ENCODE measurements around the gene WDR4. TPM values are rescaled to one million over a fixed set of nuclear protein-coding genes. Genes with fewer than 3 reads are reported as not detected.

Gene WDR4
- total and polyA plus RNA-seq, 9 of the 15 experiments (the other 6 are each of a cell fraction or from before 2014, with no cell fraction given): 5.4 to 95.4 (median 32.1) TPM

- no peak for TF ChIP-seq ZNF354B (CRISPR knock-in tag; IDR thresholded peaks at IDR 0.05)
- TF ChIP-seq ZNF695 (CRISPR knock-in tag; IDR thresholded peaks at IDR 0.05): no peak
- TF ChIP-seq GABPA (tag; conservative IDR thresholded peaks at IDR 0.05; ENCODE audit: low read depth): peak; percentile 90
- TF ChIP-seq SIX5 (IDR thresholded peaks at IDR 0.05; ENCODE audit: borderline replicate concordance in 1 of 2, insufficient read depth in 1 of 2, low read depth in 1 of 2, low read length in 2 of 2): peak in 1 of 2 experiments; percentile 26; a peak in 1 of 4 replicates
- no peak for TF ChIP-seq HIVEP1 (CRISPR knock-in tag; IDR thresholded peaks at IDR 0.05)
- TF ChIP-seq SMAD2 (IDR thresholded peaks at IDR 0.05; ENCODE audit: low read depth, low read length): no peak
- 0 out of 2 replicates have a peak, but pooled peaks have one; percentile 18 for TF ChIP-seq E2F3 (CRISPR knock-in tag; IDR thresholded peaks at IDR 0.05)
- TF ChIP-seq C11orf30 (IDR thresholded peaks at IDR 0.05; ENCODE audit: low read depth): peak; percentile 95
- no peak for TF ChIP-seq HDAC3 (IDR thresholded peaks at IDR 0.05; ENCODE audit: borderline replicate concordance, partially characterized antibody)
- peak; percentile 66 to 92 (median 84) for TF ChIP-seq YY1 (IDR thresholded peaks at IDR 0.05; ENCODE audit: borderline replicate concordance in 1 of 3, control insufficient read depth in 1 of 3, extremely low read depth in 1 of 3, insufficient read depth in 3 of 3, insufficient read length in 1 of 3, insufficient replicate concordance in 2 of 3, low read depth in 1 of 3, low read length in 2 of 3)
- no peak for TF ChIP-seq ZBTB33 (CRISPR knock-in tag; IDR thresholded peaks at IDR 0.05)
- TF ChIP-seq GATAD2A (IDR thresholded peaks at IDR 0.05): no peak
- TF ChIP-seq TCF15 (CRISPR knock-in tag; IDR thresholded peaks at IDR 0.05): no peak
- 0 out of 4 replicates have a peak, but pooled peaks have one; percentile 5 to 17 for TF ChIP-seq SRF (CRISPR knock-in tag; IDR thresholded peaks at IDR 0.05)
- TF ChIP-seq ZFX (CRISPR knock-in tag; IDR thresholded peaks at IDR 0.05): peak; percentile 69
- peak; percentile 19; the same call in 1 of the 2 replicates for TF ChIP-seq DMBX1 (CRISPR knock-in tag; IDR thresholded peaks at IDR 0.05; ENCODE audit: borderline replicate concordance)
- 0 out of 2 replicates have a peak, but pooled peaks have one; percentile 5 for TF ChIP-seq ZNF431 (CRISPR knock-in tag; IDR thresholded peaks at IDR 0.05)
- peak; percentile 40; the same call in 1 of the 2 replicates for TF ChIP-seq PKNOX1 (IDR thresholded peaks at IDR 0.05)
- peak; percentile 55; the same call in 1 of the 2 replicates for TF ChIP-seq TCF7L2 (IDR thresholded peaks at IDR 0.05; ENCODE audit: low read depth, low read length)
Measured at GRCh38 chr21:42878993-42879787, at the start of gene WDR4 (continued).
